HL-60 (cell line): ENCODE data around the gene TMCC3.

ENCODE experiments used
- DNase-seq, 2 experiments: peaks; one replicate each; pipeline ENCODE4 v3.0.0-alpha.2; 2010 to 2020; ENCODE audit warnings: low read depth in 1 of 2, low spot score in 1 of 2
- H3K27ac ChIP-seq: fragments of 250-450 bp; sonication (Bioruptor Pico); replicated peaks from 2 replicates; pipeline ENCODE4 v1.5.1; 2020; ENCODE audit warnings: mild to moderate bottlenecking, moderate library complexity
- H3K27me3 ChIP-seq: fragments of 250-450 bp; sonication (Bioruptor Pico); 2 replicates; pipeline ENCODE4 v1.5.1; 2021; ENCODE audit warnings: mild to moderate bottlenecking, moderate library complexity; ENCODE audit not compliant: insufficient read depth, poor library complexity, severe bottlenecking
- H3K4me3 ChIP-seq: replicated peaks from 2 replicates; pipeline ENCODE4 v1.5.1; 2011; ENCODE audit warnings: mild to moderate bottlenecking, control low read depth, low read length; ENCODE audit not compliant: insufficient read depth
- CTCF ChIP-seq: IDR thresholded peaks from one replicate; pipeline ENCODE4 v1.5.1; 2011; ENCODE audit warnings: low read length, control low read depth, inconsistent platforms; ENCODE audit not compliant: insufficient read depth
- GABPA ChIP-seq: IDR thresholded peaks from 2 replicates; pipeline ENCODE4 v1.6.1; 2012; ENCODE audit warnings: low read depth
- POLR2AphosphoS5 ChIP-seq: IDR thresholded peaks from 2 replicates; pipeline ENCODE4 v1.6.1; 2012; ENCODE audit warnings: low read depth
- REST ChIP-seq: IDR thresholded peaks from 2 replicates; pipeline ENCODE4 v1.6.1; 2012; ENCODE audit warnings: low read depth; ENCODE audit not compliant: insufficient replicate concordance
- SPI1 ChIP-seq: IDR thresholded peaks from 2 replicates; pipeline ENCODE4 v1.6.1; 2012; ENCODE audit warnings: low read depth, mild to moderate bottlenecking, borderline replicate concordance

Gene TMCC3

GRCh38 chr12:94636462-94637085, 13.8 kb downstream of the TMCC3 start:
- H3K27me3 ChIP-seq, result peaks cover 8% of the 10 kb centered on the region
- TF ChIP-seq CTCF (no peak), SPI1 (no peak), GABPA (no peak), REST (no peak), POLR2AphosphoS5 (no peak)
- H3K4me3 ChIP-seq, result no peak overlapping the region
- H3K27ac ChIP-seq, result no peak overlapping the region
- DNase-seq, result no peak

- TF ChIP-seq CTCF (no peak), REST (no peak)
Observed at GRCh38 chr12:94634717-94635116, 15.6 kb downstream of the TMCC3 start.

GRCh38 chr12:94633401-94633800, 17.0 kb downstream of the TMCC3 start:
- H3K27me3 ChIP-seq, result peaks cover 8% of the 10 kb centered on the region
- no peak overlapping the region for H3K27ac ChIP-seq
- no peak overlapping the region for H3K4me3 ChIP-seq
- no peak for DNase-seq
- no peak for TF ChIP-seq CTCF
- TF ChIP-seq GABPA, result no peak
- no peak for TF ChIP-seq POLR2AphosphoS5
- TF ChIP-seq REST, result no peak
- no peak for TF ChIP-seq SPI1

More at GRCh38 chr12:94634717-94635116, 15.6 kb downstream of the TMCC3 start:
- no peak overlapping the region for H3K4me3 ChIP-seq
- no peak for DNase-seq
- no peak overlapping the region for H3K27ac ChIP-seq
- peaks cover 8% of the 10 kb centered on the region for H3K27me3 ChIP-seq
